ENCODE data around the gene SLC51B. TPM values are rescaled to one million over a fixed set of nuclear protein-coding genes. Genes with fewer than 3 reads are reported as not detected.

SLC51B gene
- total RNA-seq, 1 donor from 2014 or later = 1.2 TPM

GRCh38 chr15:65087411-65087810, 42.2 kb downstream of the SLC51B start:
- Mint-ChIP-seq H3K36me3 (no peaks in the 10 kb centered on the region), H3K27ac (no peak overlapping the region), H3K4me1 (ENCODE audit: unreplicated experiment) (peaks cover 50% of the 10 kb centered on the region), H3K9me3 (no peaks in the 10 kb centered on the region), H3K27me3 (peaks cover 36% of the 10 kb centered on the region), H3K4me3 (no peak overlapping the region)
- no peak for DNase-seq (ENCODE audit: extremely low spot score, unreplicated experiment)
- TF ChIP-seq CTCF (conservative IDR thresholded peaks at IDR 0.05) = no peak

DNA sequence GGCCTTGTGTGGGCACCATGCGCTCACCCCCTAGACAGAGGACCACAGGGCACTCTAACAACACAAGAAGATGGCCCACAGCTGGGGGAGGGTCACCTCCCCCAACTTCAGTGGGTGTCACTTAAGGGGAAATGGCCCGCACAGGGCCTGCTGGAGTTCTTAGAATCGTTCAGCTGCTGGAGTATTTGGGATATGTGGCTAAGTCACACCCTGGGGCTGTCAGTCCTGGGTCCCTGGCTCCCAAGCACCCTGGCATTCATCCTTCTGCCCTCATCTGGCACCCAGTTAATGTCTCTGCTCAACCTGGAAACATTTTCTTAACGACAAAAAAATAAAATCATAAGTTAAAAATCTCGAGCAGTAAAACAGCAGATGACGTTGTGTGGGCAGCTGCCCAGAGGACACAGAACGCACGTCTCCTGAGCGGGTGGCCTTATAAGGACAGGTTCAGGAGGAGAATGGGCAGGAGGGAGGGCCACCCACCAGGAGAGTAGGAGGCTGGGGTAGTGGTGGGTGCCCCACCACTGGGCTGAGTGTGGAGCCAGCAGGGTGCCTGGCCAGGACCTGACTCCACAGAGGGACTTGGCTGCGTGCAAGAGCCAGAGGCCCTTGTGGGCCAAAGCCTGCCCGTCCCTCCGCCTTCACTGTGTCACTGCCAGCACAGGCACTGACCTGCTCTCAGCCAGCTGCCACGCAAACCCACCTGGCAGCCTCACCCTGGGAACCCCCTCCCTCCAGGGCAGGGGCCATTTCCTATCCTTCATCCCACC, 42.9 kb downstream of the SLC51B start:
- Mint-ChIP-seq H3K27me3 (peaks cover 30% of the 10 kb centered on the region), H3K4me3 (no peak overlapping the region), H3K36me3 (no peaks in the 10 kb centered on the region), H3K9me3 (no peaks in the 10 kb centered on the region), H3K4me1 (ENCODE audit: unreplicated experiment) (peaks cover 43% of the 10 kb centered on the region), H3K27ac (peak overlapping the region; percentile 73)
- TF ChIP-seq CTCF (conservative IDR thresholded peaks at IDR 0.05) = no peak
- DNase-seq (ENCODE audit: extremely low spot score, unreplicated experiment) = no peak

- Mint-ChIP-seq H3K27ac (peak overlapping the region; percentile 73), H3K27me3 (peaks cover 28% of the 10 kb centered on the region), H3K4me1 (ENCODE audit: unreplicated experiment) (peaks cover 37% of the 10 kb centered on the region), H3K9me3 (no peaks in the 10 kb centered on the region), H3K36me3 (no peaks in the 10 kb centered on the region), H3K4me3 (no peak overlapping the region)
- no peak for DNase-seq (ENCODE audit: extremely low spot score, unreplicated experiment)
- TF ChIP-seq CTCF (conservative IDR thresholded peaks at IDR 0.05) = no peak
These were observed 43.4 kb downstream of the SLC51B start for GRCh38 chr15:65088643-65089021.

- DNase-seq (ENCODE audit: extremely low spot score, unreplicated experiment) = no peak
- Mint-ChIP-seq H3K36me3 (no peaks in the 10 kb centered on the region), H3K27me3 (peaks cover 22% of the 10 kb centered on the region), H3K27ac (peak overlapping the region; percentile 73), H3K4me3 (no peak overlapping the region), H3K4me1 (ENCODE audit: unreplicated experiment) (peaks cover 30% of the 10 kb centered on the region), H3K9me3 (no peaks in the 10 kb centered on the region)
- no peak for TF ChIP-seq CTCF (conservative IDR thresholded peaks at IDR 0.05)
These were observed 44.1 kb downstream of the SLC51B start for GRCh38 chr15:65089206-65089824.

- H3K27me3 Mint-ChIP-seq = peaks cover 5% of the 10 kb centered on the region
- peaks cover 20% of the 10 kb centered on the region for H3K4me1 Mint-ChIP-seq (ENCODE audit: unreplicated experiment)
- H3K9me3 Mint-ChIP-seq = no peaks in the 10 kb centered on the region
- DNase-seq (ENCODE audit: extremely low spot score, unreplicated experiment) = no peak
- no peak for TF ChIP-seq CTCF (conservative IDR thresholded peaks at IDR 0.05)
- no peak overlapping the region for H3K4me3 Mint-ChIP-seq
- no peaks in the 10 kb centered on the region for H3K36me3 Mint-ChIP-seq
- H3K27ac Mint-ChIP-seq = no peak overlapping the region
These were observed 47.0 kb downstream of the SLC51B start for GRCh38 chr15:65091946-65092770.

Measured in type B pancreatic cell (in vitro differentiated cells).